Islet precursor cell (in vitro differentiated cells): ENCODE data around the gene GPHN.

Experiments used
- DNase-seq: peaks from one replicate; pipeline ENCODE4 v3.0.0-alpha.2; 2018

Gene GPHN

GRCh38 chr14:67077921-67078320 lies 570.0 kb downstream of the GPHN start:
- no peak for DNase-seq

- DNase-seq, result no peak
Observed at GRCh38 chr14:67079846-67080245, 571.9 kb downstream of the GPHN start.

GRCh38 chr14:67108230-67108629 lies 600.3 kb downstream of the GPHN start:
- no peak for DNase-seq

GRCh38 chr14:67111022-67111421 lies 603.1 kb downstream of the GPHN start:
- DNase-seq, result no peak

GRCh38 chr14:67112344-67112743 lies 604.4 kb downstream of the GPHN start:
- DNase-seq, result no peak

GRCh38 chr14:67127174-67127573 lies 619.2 kb downstream of the GPHN start:
- DNase-seq, result no peak

GRCh38 chr14:67129768-67130167 lies 621.8 kb downstream of the GPHN start:
- DNase-seq, result no peak

GRCh38 chr14:67131691-67132090 lies 623.7 kb downstream of the GPHN start:
- DNase-seq, result no peak

- no peak for DNase-seq
Observed at GRCh38 chr14:67133144-67133543, 625.2 kb downstream of the GPHN start.

GRCh38 chr14:67133595-67134441 lies 625.9 kb downstream of the GPHN start:
- no peak for DNase-seq

GRCh38 chr14:67137744-67138371 lies 629.9 kb downstream of the GPHN start:
- DNase-seq, result no peak

- no peak for DNase-seq
Observed at GRCh38 chr14:67140556-67140955, 632.6 kb downstream of the GPHN start.

- DNase-seq, result no peak
Observed at GRCh38 chr14:67141146-67141900, 633.4 kb downstream of the GPHN start.

GRCh38 chr14:67151082-67151666 lies 643.2 kb downstream of the GPHN start:
- DNase-seq, result no peak

- DNase-seq, result no peak
Observed at GRCh38 chr14:67158566-67158965, 650.6 kb downstream of the GPHN start.

GRCh38 chr14:67162385-67162784 lies 654.4 kb downstream of the GPHN start:
- DNase-seq, result no peak

- DNase-seq, result no peak
Observed at GRCh38 chr14:67166450-67166853, 658.5 kb downstream of the GPHN start.

- no peak for DNase-seq
Observed at GRCh38 chr14:67167420-67168109, 659.6 kb downstream of the GPHN start.

GRCh38 chr14:67168110-67168441 lies 660.1 kb downstream of the GPHN start:
- no peak for DNase-seq

GRCh38 chr14:67170660-67171059 lies 662.7 kb downstream of the GPHN start:
- no peak for DNase-seq

GRCh38 chr14:67172056-67172455 lies 664.1 kb downstream of the GPHN start:
- no peak for DNase-seq

GRCh38 chr14:67172520-67172919 lies 664.6 kb downstream of the GPHN start:
- peak; percentile 85 for DNase-seq

- DNase-seq, result no peak
Observed at GRCh38 chr14:67173719-67174118, 665.8 kb downstream of the GPHN start.
